Measurements from ENCODE around the gene RAB10. TPM values are rescaled to one million over a fixed set of nuclear protein-coding genes. Genes with fewer than 3 reads are reported as not detected.
"Not testable (repeated sequence)": the region's sequence is repeated elsewhere in the genome, so short reads cannot be mapped to it uniquely, and the experiment has no call there.

Gene RAB10
- total RNA-seq, 2 experiments from 2014 or later, result 13.5 to 13.8 TPM

DNA sequence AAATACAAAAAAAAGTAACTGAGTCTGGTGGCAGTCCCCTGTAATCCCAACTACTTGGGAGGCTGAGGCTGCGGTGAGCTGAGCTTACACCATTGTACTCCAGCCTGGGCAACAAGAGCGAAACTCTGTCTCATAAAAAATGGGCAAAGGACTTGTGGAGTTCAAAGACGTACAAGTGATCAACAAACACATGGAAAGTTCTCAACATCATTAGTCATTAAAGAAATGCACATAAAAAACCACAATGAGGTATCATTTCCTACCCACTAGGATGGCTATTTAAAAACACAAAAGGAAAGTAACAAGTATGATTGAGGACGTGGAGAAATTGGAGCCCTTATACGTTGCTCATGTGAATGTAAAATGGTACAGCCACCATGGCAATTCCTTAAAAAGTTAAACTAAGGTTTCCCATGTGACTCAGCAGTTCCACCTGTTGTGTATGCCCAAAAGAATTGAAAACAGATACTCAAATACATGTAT, 52.3 kb downstream of the RAB10 start:
- intact Hi-C loops (cut with DNase I, micrococcal nuclease), result loop anchor here (5.0 to 10.0 kb wide), 3 partner anchors 56 to 489 kb away; partner anchors contain the start of genes HADHA (in 1 of the 2) and HADHB (in 1 of the 2)

DNA sequence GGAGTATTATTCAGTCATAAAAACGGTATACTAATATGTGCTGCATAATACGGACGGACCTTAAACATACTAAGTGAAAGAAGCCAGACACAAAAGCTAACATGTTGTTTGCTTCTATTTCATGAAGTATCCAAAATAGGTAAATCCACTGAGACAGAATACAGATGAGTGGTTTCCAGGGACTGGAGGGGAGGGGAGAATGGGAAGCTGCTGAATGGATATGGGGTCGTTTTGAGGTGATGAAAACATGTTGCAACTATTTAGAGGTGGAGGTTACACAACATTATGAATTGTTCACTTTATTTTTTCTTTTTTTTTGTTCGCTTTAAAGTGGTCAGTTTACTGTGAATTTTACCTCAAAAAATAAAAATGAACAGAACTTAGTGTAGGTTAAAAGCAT, 52.9 kb downstream of the RAB10 start:
- H3K4me1 ChIP-seq (ENCODE audit: insufficient read depth, low read length), result peaks cover 4% of the 10 kb centered on the region
- ATAC-seq (ENCODE audit: poor library complexity), result no peak
- POLR2A ChIA-PET, result interaction anchor here (1.1 kb wide), 1 partner anchor 98 kb away, joined by 5 read pairs; no protein-coding TSS in a partner anchor
- H3K27me3 Mint-ChIP-seq, result no peaks in the 10 kb centered on the region
- TF ChIP-seq, protein P1, sequence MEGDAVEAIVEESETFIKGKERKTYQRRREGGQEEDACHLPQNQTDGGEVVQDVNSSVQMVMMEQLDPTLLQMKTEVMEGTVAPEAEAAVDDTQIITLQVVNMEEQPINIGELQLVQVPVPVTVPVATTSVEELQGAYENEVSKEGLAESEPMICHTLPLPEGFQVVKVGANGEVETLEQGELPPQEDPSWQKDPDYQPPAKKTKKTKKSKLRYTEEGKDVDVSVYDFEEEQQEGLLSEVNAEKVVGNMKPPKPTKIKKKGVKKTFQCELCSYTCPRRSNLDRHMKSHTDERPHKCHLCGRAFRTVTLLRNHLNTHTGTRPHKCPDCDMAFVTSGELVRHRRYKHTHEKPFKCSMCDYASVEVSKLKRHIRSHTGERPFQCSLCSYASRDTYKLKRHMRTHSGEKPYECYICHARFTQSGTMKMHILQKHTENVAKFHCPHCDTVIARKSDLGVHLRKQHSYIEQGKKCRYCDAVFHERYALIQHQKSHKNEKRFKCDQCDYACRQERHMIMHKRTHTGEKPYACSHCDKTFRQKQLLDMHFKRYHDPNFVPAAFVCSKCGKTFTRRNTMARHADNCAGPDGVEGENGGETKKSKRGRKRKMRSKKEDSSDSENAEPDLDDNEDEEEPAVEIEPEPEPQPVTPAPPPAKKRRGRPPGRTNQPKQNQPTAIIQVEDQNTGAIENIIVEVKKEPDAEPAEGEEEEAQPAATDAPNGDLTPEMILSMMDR (IDR thresholded peaks at IDR 0.05), result no peak
- no peak for DNase-seq
- H3K4me3 Mint-ChIP-seq, result no peak overlapping the region
- intact Hi-C loops (cut with DNase I, micrococcal nuclease), result loop anchor here (5.0 to 10.0 kb wide), 3 partner anchors 56 to 488 kb away; partner anchors contain the start of genes HADHA (in 1 of the 2) and HADHB (in 1 of the 2)
- H3K36me3 Mint-ChIP-seq (ENCODE audit: low read depth), result peaks cover 35% of the 10 kb centered on the region
- CTCF ChIA-PET, result no interaction called here
- no peaks in the 10 kb centered on the region for H3K36me3 ChIP-seq (ENCODE audit: insufficient read depth, low read length)
- H3K4me1 Mint-ChIP-seq (ENCODE audit: low read depth), result peaks cover 36% of the 10 kb centered on the region
- no peak overlapping the region for H3K4me3 ChIP-seq (ENCODE audit: low read length)
- no peaks in the 10 kb centered on the region for H3K27me3 ChIP-seq (ENCODE audit: control insufficient read depth in 1 of 2, insufficient read depth in 2 of 2, low read length in 2 of 2)
- peak overlapping the region; percentile 9 for H3K27ac Mint-ChIP-seq
- H3K9me3 Mint-ChIP-seq, result no peaks in the 10 kb centered on the region
- no peak overlapping the region for H3K27ac ChIP-seq (ENCODE audit: low read depth in 1 of 2, low read length in 2 of 2)
- peaks cover 0 to 6% of the 10 kb centered on the region in 2 experiments for H3K9me3 ChIP-seq (ENCODE audit: control insufficient read depth in 1 of 2, insufficient read depth in 1 of 2, low read length in 2 of 2)

More for the DNA sequence above, 52.3 kb downstream of the RAB10 start:
- TF ChIP-seq, protein P1 (IDR thresholded peaks at IDR 0.05), result no peak
- POLR2A ChIA-PET, result interaction anchor here (1.1 kb wide), 1 partner anchor 98 kb away, joined by 5 read pairs; no protein-coding TSS in a partner anchor
- Mint-ChIP-seq H3K27ac (peak overlapping the region; percentile 9), H3K36me3 (ENCODE audit: low read depth) (peaks cover 38% of the 10 kb centered on the region), H3K4me3 (no peak overlapping the region), H3K4me1 (ENCODE audit: low read depth) (peaks cover 32% of the 10 kb centered on the region), H3K9me3 (peaks cover 2% of the 10 kb centered on the region), H3K27me3 (no peaks in the 10 kb centered on the region)
- H3K4me1 ChIP-seq (ENCODE audit: insufficient read depth, low read length), result peaks cover 4% of the 10 kb centered on the region
- no peaks in the 10 kb centered on the region for H3K27me3 ChIP-seq (ENCODE audit: control insufficient read depth in 1 of 2, insufficient read depth in 2 of 2, low read length in 2 of 2)
- no peaks in the 10 kb centered on the region for H3K36me3 ChIP-seq (ENCODE audit: insufficient read depth, low read length)
- H3K9me3 ChIP-seq (ENCODE audit: control insufficient read depth in 1 of 2, insufficient read depth in 1 of 2, low read length in 2 of 2), result peaks cover 0 to 8% of the 10 kb centered on the region in 2 experiments
- no peak overlapping the region for H3K27ac ChIP-seq (ENCODE audit: low read depth in 1 of 2, low read length in 2 of 2)
- no peak overlapping the region for H3K4me3 ChIP-seq (ENCODE audit: low read length)
- CTCF ChIA-PET, result no interaction called here
- ATAC-seq (ENCODE audit: poor library complexity) (peak; percentile 48), DNase-seq (peak in 3 of 14 experiments; percentile 19 to 58 (median 31))

DNA sequence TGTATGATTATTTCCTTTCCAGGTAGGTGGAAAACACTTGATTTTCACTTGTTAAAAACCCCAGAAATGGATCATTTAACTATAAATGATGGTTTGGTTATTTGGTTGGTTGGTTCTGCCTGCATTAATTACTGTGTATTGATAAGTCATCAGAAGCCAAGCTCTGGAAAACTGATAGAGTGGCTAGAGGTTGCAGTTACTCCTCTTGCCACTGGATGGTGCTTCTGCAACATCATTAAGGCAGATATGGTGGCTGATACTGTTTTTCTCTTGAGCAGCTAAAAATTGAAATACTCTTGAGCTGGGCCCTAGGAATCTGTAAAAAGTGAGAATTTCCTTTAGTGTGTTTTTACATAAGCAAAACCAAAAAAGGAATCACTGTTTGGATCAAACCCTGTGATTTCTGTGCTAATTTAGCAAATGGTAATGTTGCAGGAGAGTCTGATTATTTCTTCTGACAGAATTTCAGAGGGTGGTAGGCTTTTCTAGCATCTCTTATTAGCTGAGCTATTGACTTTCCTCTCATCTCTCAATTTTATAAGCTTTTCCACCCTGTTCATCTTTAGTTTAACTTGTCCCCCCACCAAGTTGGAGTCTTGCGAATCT, 54.3 kb downstream of the RAB10 start:
- TF ChIP-seq, protein P1 (IDR thresholded peaks at IDR 0.05), result peak; percentile 77
- Histone ChIP-seq H3K27me3 (ENCODE audit: control insufficient read depth in 1 of 2, insufficient read depth in 2 of 2, low read length in 2 of 2) (no peaks in the 10 kb centered on the region), H3K36me3 (ENCODE audit: insufficient read depth, low read length) (no peaks in the 10 kb centered on the region), H3K4me3 (ENCODE audit: low read length) (no peak overlapping the region), H3K9me3 (ENCODE audit: control insufficient read depth in 1 of 2, insufficient read depth in 1 of 2, low read length in 2 of 2) (no peaks in the 10 kb centered on the region), H3K27ac (ENCODE audit: low read depth in 1 of 2, low read length in 2 of 2) (no peak overlapping the region), H3K4me1 (ENCODE audit: insufficient read depth, low read length) (peaks cover 4% of the 10 kb centered on the region)
- intact Hi-C loops (cut with DNase I, micrococcal nuclease), result loop anchor here (1.0 to 10.0 kb wide), 6 partner anchors 54 to 487 kb away; partner anchors contain the start of genes HADHA (in 1 of the 2) and HADHB (in 1 of the 2)
- Mint-ChIP-seq H3K4me1 (ENCODE audit: low read depth) (peaks cover 48% of the 10 kb centered on the region), H3K27ac (no peak overlapping the region), H3K9me3 (no peaks in the 10 kb centered on the region), H3K4me3 (no peak overlapping the region), H3K27me3 (no peaks in the 10 kb centered on the region), H3K36me3 (ENCODE audit: low read depth) (peaks cover 32% of the 10 kb centered on the region)
- CTCF ChIA-PET, result interaction anchor here (0.6 to 1.7 kb wide), 19 partner anchors 9 to 160 kb away, joined by 3 to 5 read pairs (median 3); no protein-coding TSS in a partner anchor
- ATAC-seq (ENCODE audit: poor library complexity) (peak; percentile 86), DNase-seq (peak in 5 of 14 experiments; percentile 9 to 61 (median 47))
- POLR2A ChIA-PET, result interaction anchor here (0.7 to 1.3 kb wide), 2 partner anchors 54 to 97 kb away, joined by 3 to 7 read pairs; partner anchors contain the start of gene RAB10

DNA sequence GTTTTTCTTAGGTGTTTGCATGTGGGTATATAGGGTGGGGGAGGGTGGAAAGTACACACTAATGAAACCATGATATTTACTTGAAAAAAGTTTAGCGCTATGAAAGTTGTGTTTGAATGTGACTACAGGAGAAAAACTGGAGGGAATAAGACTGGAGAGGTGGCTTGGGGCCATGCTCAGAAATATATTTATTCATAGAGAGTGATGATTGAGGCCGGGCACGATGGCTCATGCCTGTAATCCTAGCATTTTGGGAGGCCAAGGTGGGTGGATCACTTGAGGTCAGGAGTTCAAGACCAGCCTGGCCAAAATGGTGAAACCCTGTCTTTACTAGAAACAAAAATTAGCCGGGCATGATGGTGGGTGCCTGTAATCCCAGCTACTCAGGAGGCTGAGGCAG, 55.0 kb downstream of the RAB10 start:
- not testable (repeated sequence) for H3K27ac ChIP-seq (ENCODE audit: low read depth in 1 of 2, low read length in 2 of 2); H3K4me1 ChIP-seq (ENCODE audit: insufficient read depth, low read length); H3K4me3 ChIP-seq (ENCODE audit: low read length); H3K27me3 ChIP-seq (ENCODE audit: control insufficient read depth in 1 of 2, insufficient read depth in 2 of 2, low read length in 2 of 2); H3K36me3 ChIP-seq (ENCODE audit: insufficient read depth, low read length); H3K4me3 Mint-ChIP-seq; H3K27me3 Mint-ChIP-seq; ATAC-seq (ENCODE audit: poor library complexity); H3K9me3 Mint-ChIP-seq; DNase-seq; H3K9me3 ChIP-seq (ENCODE audit: control insufficient read depth in 1 of 2, insufficient read depth in 1 of 2, low read length in 2 of 2); H3K27ac Mint-ChIP-seq
- peaks cover 33% of the 10 kb centered on the region for H3K36me3 Mint-ChIP-seq (ENCODE audit: low read depth)
- POLR2A ChIA-PET, result interaction anchor here (1.3 kb wide), 1 partner anchor 55 kb away, joined by 3 read pairs; the partner anchor contains the start of gene RAB10
- CTCF ChIA-PET, result interaction anchor here (1.1 to 1.7 kb wide), 3 partner anchors 19 to 93 kb away, joined by 3 to 5 read pairs (median 3); no protein-coding TSS in a partner anchor
- intact Hi-C loops (cut with DNase I, micrococcal nuclease), result loop anchor here (1.0 to 10.0 kb wide), 6 partner anchors 53 to 486 kb away; partner anchors contain the start of genes HADHA (in 1 of the 2) and HADHB (in 1 of the 2)
- H3K4me1 Mint-ChIP-seq (ENCODE audit: low read depth), result peaks cover 55% of the 10 kb centered on the region
